CD4-positive, alpha-beta T cell (primary cell): ENCODE data around the gene GLRX3. TPM values are rescaled to one million over a fixed set of nuclear protein-coding genes. Genes with fewer than 3 reads are reported as not detected.

ENCODE experiments used
- ATAC-seq: fragments of 200-7000 bp; cut with Tn5 transposase; one replicate; pipeline ENCODE4 v1.10.0; 2022; ENCODE audit warnings: mild to moderate bottlenecking; ENCODE audit not compliant: poor library complexity
- CTCF ChIA-PET: fragments of 350-600 bp; sonication (Branson Sonifier 250); formaldehyde crosslinking; loops from one replicate; lab custom pipeline; 2021; ENCODE audit warnings: antibody characterized with exemption, inconsistent platforms; lab: Charles Lee
- POLR2A ChIA-PET: fragments of 350-600 bp; sonication (Branson Sonifier 250); formaldehyde crosslinking; loops from one replicate; lab custom pipeline; 2021; ENCODE audit warnings: antibody characterized with exemption, inconsistent platforms; lab: Charles Lee
- DNase-seq, 14 experiments: peaks; one replicate each; pipeline ENCODE4 v3.0.0-alpha.2; 2013 to 2020; ENCODE audit warnings: mixed read lengths in 2 of 14
- H3K27ac ChIP-seq, 2 donors: one replicate each; pipeline versions ENCODE4 v1.5.1 to v1.7.0; 2013; ENCODE audit warnings: low read length in 2 of 2, low read depth in 1 of 2, mild to moderate bottlenecking in 1 of 2
- H3K27me3 ChIP-seq, 2 experiments: 1 replicate in 1 of 2; 2 replicates in 1 of 2; pipeline versions ENCODE4 v1.6.1 to v1.7.0; 2013; ENCODE audit warnings: low read length in 2 of 2, control low read depth in 1 of 2, mild to moderate bottlenecking in 1 of 2, moderate library complexity in 1 of 2; ENCODE audit not compliant: insufficient read depth in 2 of 2, control insufficient read depth in 1 of 2
- H3K36me3 ChIP-seq: one replicate; pipeline ENCODE4 v1.6.1; 2013; ENCODE audit warnings: low read length, control low read depth; ENCODE audit not compliant: insufficient read depth
- H3K4me1 ChIP-seq: one replicate; pipeline ENCODE4 v1.6.1; 2013; ENCODE audit warnings: low read length, control low read depth; ENCODE audit not compliant: insufficient read depth
- H3K4me3 ChIP-seq: one replicate; pipeline ENCODE4 v1.5.1; 2013; ENCODE audit warnings: mild to moderate bottlenecking, low read length, moderate library complexity
- H3K9me3 ChIP-seq, 2 experiments: 1 replicate in 1 of 2; 2 replicates in 1 of 2; pipeline versions ENCODE4 v1.6.1 to v1.7.0; 2013; ENCODE audit warnings: low read length in 2 of 2, mild to moderate bottlenecking in 2 of 2, control low read depth in 1 of 2, moderate library complexity in 1 of 2; ENCODE audit not compliant: control insufficient read depth in 1 of 2, insufficient read depth in 1 of 2
- H3K27ac Mint-ChIP-seq: one replicate; pipeline ENCODE4 v1.8.0; 2020; ENCODE audit warnings: mixed read lengths
- H3K27me3 Mint-ChIP-seq: one replicate; pipeline ENCODE4 v1.8.0; 2021; ENCODE audit warnings: mixed read lengths
- H3K36me3 Mint-ChIP-seq: one replicate; pipeline ENCODE4 v1.8.0; 2021; ENCODE audit warnings: low read depth, mixed read lengths
- H3K4me1 Mint-ChIP-seq: one replicate; pipeline ENCODE4 v1.8.0; 2021; ENCODE audit warnings: low read depth, mixed read lengths
- H3K4me3 Mint-ChIP-seq: one replicate; pipeline ENCODE4 v1.8.0; 2020; ENCODE audit warnings: mild to moderate bottlenecking, mixed read lengths
- H3K9me3 Mint-ChIP-seq: one replicate; pipeline ENCODE4 v1.8.0; 2020; ENCODE audit warnings: mixed read lengths
- CTCF ChIP-seq: fragments of 200-600 bp; IDR thresholded peaks from one replicate; pipeline ENCODE4 v1.8.0; 2022; ENCODE audit warnings: antibody characterized with exemption, mild to moderate bottlenecking
- intact Hi-C, 2 experiments: fragments of 100-400 bp; cut with DNase I in 1 of 2; cut with micrococcal nuclease in 1 of 2; formaldehyde crosslinking; loops; one replicate each; pipeline versions ENCODE4 v1.15.1 to v1.9.0; 2023 to 2025; cut with DNase I, micrococcal nuclease
- total RNA-seq, 174 experiments: library from RNA in 2 of 174; stranded (reverse) in 2 of 174; gene quantifications; one replicate each; pipeline ENCODE4 v1.2.3 and lab custom pipeline; 2021 to 2026

Gene GLRX3
- total RNA-seq, 2 experiments from 2014 or later: 25.4 to 29.7 TPM

- H3K27ac ChIP-seq: no peak overlapping the region
- H3K36me3 Mint-ChIP-seq: no peaks in the 10 kb centered on the region
- peaks cover under 1 to 10% of the 10 kb centered on the region in 2 experiments for H3K9me3 ChIP-seq
- H3K36me3 ChIP-seq: no peaks in the 10 kb centered on the region
- H3K27ac Mint-ChIP-seq: no peak overlapping the region
- no peaks in the 10 kb centered on the region for H3K4me1 Mint-ChIP-seq
- no peaks in the 10 kb centered on the region for H3K9me3 Mint-ChIP-seq
- intact Hi-C loops: no loop called here
- H3K4me3 ChIP-seq: no peak overlapping the region
- TF ChIP-seq CTCF: no peak
- no peak overlapping the region for H3K4me3 Mint-ChIP-seq
- DNase-seq (no peak), ATAC-seq (no peak)
- H3K4me1 ChIP-seq: no peaks in the 10 kb centered on the region
- no peaks in the 10 kb centered on the region for H3K27me3 Mint-ChIP-seq
- H3K27me3 ChIP-seq: no peaks in the 10 kb centered on the region
- ChIA-PET CTCF (no interaction called here), POLR2A (no interaction called here)
Measured at GRCh38 chr10:130222381-130222780, 86.2 kb downstream of the GLRX3 start.

GRCh38 chr10:130224228-130224627 lies 88.0 kb downstream of the GLRX3 start:
- Mint-ChIP-seq H3K4me1 (no peaks in the 10 kb centered on the region), H3K27me3 (no peaks in the 10 kb centered on the region), H3K4me3 (no peak overlapping the region), H3K27ac (no peak overlapping the region), H3K36me3 (no peaks in the 10 kb centered on the region), H3K9me3 (peaks cover 6% of the 10 kb centered on the region)
- CTCF ChIA-PET: no interaction called here
- ATAC-seq (no peak), DNase-seq (no peak)
- no peaks in the 10 kb centered on the region for H3K4me1 ChIP-seq
- H3K4me3 ChIP-seq: no peak overlapping the region
- TF ChIP-seq CTCF: no peak
- H3K36me3 ChIP-seq: no peaks in the 10 kb centered on the region
- POLR2A ChIA-PET: no interaction called here
- intact Hi-C loops: no loop called here
- peaks cover 9 to 15% of the 10 kb centered on the region in 2 experiments for H3K9me3 ChIP-seq
- H3K27ac ChIP-seq: no peak overlapping the region
- H3K27me3 ChIP-seq: no peaks in the 10 kb centered on the region

- H3K4me1 ChIP-seq: no peaks in the 10 kb centered on the region
- POLR2A ChIA-PET: no interaction called here
- H3K27ac ChIP-seq: no peak overlapping the region
- CTCF ChIA-PET: no interaction called here
- DNase-seq (no peak), ATAC-seq (no peak)
- Mint-ChIP-seq H3K9me3 (peaks cover 6% of the 10 kb centered on the region), H3K27me3 (no peaks in the 10 kb centered on the region), H3K36me3 (no peaks in the 10 kb centered on the region), H3K4me3 (no peak overlapping the region), H3K27ac (no peak overlapping the region), H3K4me1 (no peaks in the 10 kb centered on the region)
- no peak overlapping the region for H3K4me3 ChIP-seq
- H3K36me3 ChIP-seq: no peaks in the 10 kb centered on the region
- no peak for TF ChIP-seq CTCF
- H3K27me3 ChIP-seq: no peaks in the 10 kb centered on the region
- peaks cover 9 to 23% of the 10 kb centered on the region in 2 experiments for H3K9me3 ChIP-seq
- intact Hi-C loops: no loop called here
Measured at GRCh38 chr10:130226012-130226411, 89.8 kb downstream of the GLRX3 start.
